GM08714 (cell line): ENCODE results near the gene CDON.

Experiments
- H3K4me3 ChIP-seq: fragments of 200-500 bp; sonication (Bioruptor generic); 2 replicates; pipeline ENCODE4 v1.5.1; 2014; ENCODE audit warnings: mild to moderate bottlenecking, low read length, inconsistent platforms
- ZNF274 ChIP-seq: IDR thresholded peaks from 2 replicates; pipeline ENCODE4 v1.6.1; 2012; ENCODE audit warnings: mild to moderate bottlenecking, low read depth, low read length

Gene CDON

DNA sequence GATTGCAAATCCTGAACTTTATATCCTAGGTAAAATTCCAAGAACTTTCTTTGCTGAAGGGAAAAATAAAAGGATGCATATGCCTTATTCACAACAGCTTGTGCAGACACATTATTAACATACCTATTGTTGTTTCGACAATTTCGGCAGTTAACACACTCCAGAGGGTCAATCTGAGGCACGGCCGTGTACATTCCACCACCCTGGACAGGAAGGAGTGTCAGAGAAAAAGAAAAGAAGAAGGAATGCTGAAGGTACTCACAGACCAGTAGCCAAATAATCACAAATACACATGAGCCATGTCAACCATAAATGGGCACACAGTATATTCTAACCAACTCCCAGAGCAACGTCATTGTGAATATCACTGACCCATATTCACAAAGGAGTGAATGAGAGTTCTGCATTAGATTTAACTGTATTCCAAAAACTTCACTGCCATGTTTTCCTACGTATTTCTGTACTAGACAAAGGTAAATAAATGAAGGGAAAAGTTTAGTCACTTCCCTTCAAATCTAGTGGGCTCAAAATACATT, 84.4 kb downstream of the CDON start:
- H3K4me3 ChIP-seq: no peak overlapping the region
- TF ChIP-seq ZNF274: no peak

DNA sequence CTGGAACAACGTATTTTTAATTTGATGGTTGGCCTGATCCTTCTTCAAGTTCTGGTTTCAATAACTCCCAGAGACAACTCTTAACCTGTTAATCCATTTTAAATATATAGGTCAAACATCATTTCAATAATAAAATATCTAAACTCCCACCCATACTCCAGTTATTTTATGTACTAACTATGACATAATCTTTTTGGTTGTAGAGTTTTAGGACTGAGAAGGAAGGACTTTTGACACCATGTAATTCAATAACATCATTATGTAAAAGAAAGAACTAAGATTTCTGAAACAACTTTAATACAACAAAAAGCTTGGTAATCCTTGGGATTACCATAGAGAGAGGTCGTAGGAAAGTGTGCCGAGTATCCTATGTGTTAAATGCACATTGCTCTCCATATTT, 85.3 kb downstream of the CDON start:
- TF ChIP-seq ZNF274: no peak
- no peak overlapping the region for H3K4me3 ChIP-seq

DNA sequence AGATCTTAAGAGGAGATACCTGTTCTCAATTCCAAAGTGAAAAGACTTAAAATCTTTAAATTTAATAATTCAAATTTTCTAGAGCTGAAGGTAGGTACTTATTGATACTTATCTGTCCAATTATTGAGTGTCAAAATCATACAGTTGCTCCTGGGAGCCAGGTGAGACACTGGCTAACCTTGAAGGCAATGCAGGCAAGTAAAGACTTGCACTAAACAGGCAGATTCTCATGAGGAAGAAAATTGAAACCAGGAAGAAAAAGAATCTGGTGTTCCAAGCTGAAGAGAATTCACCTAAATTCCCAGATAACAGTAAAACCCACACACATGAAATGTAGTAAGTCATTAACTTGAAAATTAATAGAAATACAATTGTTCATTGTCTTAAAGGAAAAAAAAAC, 86.5 kb downstream of the CDON start:
- no peak for TF ChIP-seq ZNF274
- no peak overlapping the region for H3K4me3 ChIP-seq

DNA sequence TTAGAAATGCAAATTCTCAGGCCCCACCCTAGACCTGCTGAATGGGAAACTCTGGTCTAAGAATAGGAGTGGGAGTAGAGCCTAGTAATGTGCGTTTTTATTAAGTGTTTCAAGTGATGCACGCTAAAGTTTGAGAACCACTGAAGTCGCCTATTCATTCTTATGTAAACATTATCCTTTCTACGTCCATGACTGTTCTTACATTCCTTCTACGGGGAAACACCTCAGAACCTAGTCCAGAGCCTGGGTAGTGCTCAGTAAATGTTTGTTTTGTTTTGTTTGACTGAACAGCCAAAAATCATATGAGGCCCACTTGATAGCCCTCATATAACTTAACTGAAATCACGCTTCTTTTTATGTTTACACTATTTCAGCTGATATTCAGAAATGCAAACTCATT, 87.0 kb downstream of the CDON start:
- no peak for TF ChIP-seq ZNF274
- no peak overlapping the region for H3K4me3 ChIP-seq

DNA sequence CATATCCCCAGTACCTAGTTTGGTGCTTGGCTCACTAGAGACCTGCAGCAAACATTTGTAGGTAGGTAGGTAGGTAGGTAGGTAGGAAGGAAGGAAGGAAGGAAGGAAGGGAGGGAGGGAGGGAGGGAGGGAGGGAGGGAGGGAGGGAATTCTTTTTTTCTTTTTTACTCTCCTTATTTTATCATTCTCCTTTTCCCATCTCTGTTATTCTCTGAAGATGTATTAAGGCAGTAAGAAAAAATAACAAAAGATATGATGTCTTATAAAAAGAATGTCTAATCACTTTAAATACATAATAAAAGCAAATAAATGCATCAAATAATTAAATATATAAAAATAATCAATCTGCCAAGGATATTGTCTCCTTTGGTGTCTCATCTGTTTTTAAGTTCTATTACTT, 88.4 kb downstream of the CDON start:
- no peak overlapping the region for H3K4me3 ChIP-seq
- no peak for TF ChIP-seq ZNF274

DNA sequence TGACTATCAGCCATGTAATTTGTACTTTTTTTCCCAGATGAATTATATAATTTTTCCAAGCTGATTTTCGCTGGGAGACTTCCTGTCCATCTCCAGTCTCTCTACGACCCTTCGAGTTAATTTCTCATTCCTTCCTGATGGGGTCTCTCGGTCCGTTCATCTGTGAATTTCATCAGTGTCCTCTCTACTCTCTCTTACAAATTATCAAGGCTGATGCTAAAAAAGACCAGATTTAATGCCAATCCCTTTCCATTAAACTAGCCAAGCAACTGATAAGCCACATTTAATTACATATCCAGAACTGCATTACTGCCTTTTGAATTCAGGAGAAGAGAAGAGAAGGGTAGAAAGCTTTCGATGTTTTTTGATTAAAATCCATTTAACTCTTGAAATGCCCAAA, 91.0 kb downstream of the CDON start:
- H3K4me3 ChIP-seq: no peak overlapping the region

DNA sequence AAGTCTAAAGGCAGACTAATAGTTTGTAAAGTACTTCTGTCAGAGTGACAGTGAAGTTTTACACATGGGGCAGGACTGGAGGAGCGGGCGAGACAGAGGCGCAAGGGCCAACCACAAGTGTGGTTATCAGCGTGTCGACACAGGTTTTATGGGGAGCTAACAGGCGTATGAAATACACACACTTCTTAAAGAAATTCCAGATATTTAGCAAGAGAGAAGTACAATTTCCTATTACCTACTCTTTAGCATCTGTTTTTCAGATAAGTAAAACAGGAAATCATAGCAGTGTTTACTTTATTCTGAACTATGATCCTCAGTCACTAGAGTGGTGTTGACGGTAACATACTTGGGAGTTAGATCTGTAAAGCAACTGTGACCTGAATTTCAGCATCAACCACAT, 94.3 kb downstream of the CDON start:
- H3K4me3 ChIP-seq: no peak overlapping the region
- no peak for TF ChIP-seq ZNF274

More for the DNA sequence above, 91.0 kb downstream of the CDON start:
- TF ChIP-seq ZNF274: no peak

DNA sequence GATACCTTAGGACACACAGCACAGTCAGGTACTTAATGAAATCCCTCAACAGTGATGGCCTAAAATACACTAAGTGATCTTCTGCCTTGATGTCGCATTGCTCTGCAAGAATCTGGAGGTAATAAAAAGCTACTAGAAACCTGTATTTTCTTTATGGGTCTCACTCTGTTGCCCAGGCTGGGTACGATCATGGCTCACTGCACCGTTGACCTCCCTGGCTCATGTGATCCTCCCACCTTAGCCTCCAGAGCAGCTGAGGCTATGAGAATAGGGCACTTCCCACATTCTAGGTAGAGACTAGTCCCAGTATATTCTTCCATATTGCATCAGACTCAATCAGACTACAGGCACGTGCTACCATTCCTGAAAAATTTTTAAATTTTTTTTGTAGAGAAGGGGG, 95.2 kb downstream of the CDON start:
- H3K4me3 ChIP-seq: no peak overlapping the region
- no peak for TF ChIP-seq ZNF274

DNA sequence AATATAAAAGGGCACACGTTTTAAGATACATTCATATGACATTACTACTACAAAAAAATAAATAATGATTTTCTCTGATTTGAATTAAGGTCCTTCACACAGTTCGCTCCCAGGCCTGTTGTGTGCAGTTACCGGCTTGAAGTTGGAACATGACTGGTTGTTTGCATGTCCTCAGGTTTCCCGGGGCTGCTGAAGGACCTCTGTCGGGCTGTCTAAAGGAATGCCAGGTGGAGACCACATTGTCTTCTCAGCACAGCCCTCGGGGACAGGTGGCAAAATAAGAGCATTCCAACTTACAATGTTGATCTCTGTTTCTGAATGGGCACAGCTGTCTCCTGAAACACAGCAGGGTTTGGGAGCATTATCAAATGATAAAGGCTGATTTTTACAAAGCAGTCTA, 101.9 kb downstream of the CDON start:
- no peak for TF ChIP-seq ZNF274
- H3K4me3 ChIP-seq: no peak overlapping the region

DNA sequence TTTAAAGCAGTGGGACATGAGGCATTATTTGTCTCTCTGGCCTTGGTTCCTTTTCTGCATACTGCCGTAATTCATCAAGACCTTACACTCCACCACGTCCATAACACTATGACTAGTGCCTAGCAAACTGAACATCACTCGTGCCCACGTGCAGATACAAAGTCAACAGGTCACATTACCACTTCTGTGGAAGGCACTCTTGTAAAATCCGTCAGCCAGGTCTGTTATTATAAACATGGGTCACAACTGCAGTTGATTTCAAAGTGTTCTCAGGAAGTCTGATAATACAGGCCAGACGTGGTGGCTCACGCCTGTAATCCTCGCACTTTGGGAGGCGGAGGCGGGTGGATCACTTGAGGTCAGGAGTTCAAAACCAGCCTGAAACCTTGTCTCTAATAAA, 102.7 kb downstream of the CDON start:
- H3K4me3 ChIP-seq: no peak overlapping the region
- no peak for TF ChIP-seq ZNF274

DNA sequence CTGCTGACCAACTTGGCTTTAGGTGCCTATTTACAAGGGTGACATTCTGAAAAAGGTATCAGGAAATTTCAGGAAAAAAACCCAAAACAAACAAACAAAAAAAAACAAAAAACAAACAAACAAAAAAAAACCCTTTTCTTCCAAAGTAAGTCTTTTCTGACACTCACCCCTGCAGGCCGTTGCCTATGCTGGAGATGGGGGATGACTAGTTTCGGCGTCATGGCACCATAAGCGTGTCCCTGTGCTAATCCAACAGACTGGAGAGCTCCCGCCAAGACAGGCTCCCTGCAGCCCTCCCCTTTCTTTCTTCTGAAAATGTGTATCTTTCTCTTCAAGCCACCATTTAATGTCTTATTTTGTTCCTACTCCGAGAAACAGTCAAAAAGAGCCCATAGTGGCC, 103.2 kb downstream of the CDON start:
- no peak overlapping the region for H3K4me3 ChIP-seq
- no peak for TF ChIP-seq ZNF274

DNA sequence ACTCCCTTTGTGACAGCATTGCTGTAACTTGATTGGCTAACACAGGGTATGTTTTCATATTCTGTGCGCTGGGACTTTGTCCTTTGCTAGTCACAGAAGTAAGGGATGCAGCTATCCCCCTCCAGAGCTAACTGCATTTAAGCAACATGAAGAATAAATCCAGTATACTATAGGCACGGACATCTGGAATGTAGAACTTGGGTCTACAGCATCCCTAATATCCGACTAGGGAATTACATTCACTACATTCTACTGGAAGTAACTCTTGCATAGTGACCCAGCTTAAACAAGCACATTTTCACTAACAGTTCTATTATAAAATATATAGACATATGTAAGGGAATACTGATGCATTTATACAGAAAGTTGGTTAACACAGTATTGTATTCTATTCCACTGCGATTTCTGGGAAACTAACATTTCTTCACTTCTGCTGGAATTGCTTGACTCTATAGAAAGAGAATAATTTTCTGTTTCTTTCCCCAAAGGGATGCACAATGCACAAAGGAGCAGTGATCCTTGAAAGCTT, 103.7 kb downstream of the CDON start:
- no peak for TF ChIP-seq ZNF274
- H3K4me3 ChIP-seq: no peak overlapping the region

DNA sequence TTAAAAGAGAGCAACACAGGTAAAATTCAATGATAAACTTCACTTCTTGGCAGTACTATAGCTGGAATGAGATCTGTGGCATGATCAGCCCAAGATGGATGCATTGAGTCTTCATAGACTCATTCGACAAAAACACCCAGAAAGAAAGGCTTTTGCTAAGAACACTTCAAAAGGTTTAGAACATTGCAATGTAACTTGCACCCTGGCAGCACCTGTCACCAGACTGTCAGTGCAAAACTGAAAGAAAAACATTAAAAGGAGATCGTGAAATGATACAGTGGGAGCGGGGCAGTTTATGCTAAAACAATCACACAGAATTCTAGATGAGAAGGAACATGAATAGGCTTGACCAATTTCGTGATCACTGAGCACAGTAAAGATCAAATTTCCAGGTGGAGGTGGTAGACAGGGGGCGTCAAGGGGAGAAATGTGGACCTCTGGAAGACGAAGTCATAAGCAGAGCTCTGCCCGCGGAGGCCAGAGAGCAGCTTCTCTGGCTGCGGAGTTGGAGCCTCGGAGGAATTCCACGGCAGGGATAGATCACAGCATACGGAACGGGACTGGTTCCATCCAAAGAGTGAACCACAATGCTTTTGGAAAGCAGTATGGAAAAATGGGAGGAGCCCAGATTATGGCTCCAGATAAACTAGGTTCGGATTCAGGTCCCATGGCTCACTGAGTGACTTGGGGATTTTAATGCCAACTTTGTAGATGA, 104.9 kb downstream of the CDON start:
- no peak overlapping the region for H3K4me3 ChIP-seq
- no peak for TF ChIP-seq ZNF274

DNA sequence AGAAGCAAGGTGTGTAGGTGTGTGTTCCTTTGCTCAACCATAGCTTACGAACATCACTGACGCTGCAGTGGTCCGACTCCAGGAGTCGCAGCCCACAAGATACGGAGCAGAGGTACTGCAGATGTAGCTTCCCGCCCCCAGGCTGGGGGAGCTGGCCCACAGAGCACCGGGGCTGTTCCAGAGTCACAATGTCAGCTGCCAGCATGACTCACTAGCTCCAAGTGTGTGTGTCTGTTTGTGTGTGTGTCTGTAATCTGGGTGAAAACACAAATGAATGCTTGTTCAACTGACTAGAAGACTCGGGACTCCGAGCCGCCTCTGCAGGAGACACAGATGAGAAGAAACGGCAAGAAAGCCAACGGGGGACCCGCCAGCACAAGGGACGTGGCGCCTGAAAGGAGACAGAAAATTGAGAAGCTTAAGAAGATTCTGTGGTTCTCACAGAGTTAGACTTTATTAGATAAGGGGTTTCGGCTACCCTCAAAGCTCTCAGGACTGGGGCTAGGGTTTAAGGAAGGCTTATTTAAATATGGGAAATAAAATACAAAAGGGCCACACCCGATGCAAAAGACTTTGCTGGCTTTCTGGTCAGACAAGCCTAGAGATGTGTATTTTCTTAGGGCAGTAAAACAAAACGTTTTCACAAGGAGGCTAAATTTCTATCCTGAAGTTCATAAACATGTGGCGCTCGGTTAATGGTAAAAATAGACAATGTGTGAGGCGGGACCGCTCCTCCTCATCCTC, 106.1 kb downstream of the CDON start:
- no peak overlapping the region for H3K4me3 ChIP-seq
- no peak for TF ChIP-seq ZNF274

DNA sequence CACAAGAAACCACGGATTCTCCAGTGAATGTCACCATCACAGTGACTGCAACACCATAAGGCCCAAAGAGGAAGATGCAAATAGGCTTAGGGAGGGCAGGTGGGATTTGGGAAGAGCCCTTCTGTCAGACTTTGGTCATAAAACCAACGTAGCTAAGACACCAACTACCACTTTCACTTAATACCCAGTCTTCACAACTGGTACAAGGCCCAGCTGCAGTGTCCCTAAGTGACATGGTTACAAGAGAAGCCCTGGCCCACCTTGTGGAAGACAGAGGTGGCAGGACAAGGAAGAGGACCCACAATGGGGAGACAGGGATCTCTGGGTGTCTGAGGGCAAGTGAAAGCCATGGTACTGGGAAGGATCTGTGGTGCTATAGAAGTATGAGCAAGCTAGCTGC, 106.8 kb downstream of the CDON start:
- no peak overlapping the region for H3K4me3 ChIP-seq
- TF ChIP-seq ZNF274: no peak

DNA sequence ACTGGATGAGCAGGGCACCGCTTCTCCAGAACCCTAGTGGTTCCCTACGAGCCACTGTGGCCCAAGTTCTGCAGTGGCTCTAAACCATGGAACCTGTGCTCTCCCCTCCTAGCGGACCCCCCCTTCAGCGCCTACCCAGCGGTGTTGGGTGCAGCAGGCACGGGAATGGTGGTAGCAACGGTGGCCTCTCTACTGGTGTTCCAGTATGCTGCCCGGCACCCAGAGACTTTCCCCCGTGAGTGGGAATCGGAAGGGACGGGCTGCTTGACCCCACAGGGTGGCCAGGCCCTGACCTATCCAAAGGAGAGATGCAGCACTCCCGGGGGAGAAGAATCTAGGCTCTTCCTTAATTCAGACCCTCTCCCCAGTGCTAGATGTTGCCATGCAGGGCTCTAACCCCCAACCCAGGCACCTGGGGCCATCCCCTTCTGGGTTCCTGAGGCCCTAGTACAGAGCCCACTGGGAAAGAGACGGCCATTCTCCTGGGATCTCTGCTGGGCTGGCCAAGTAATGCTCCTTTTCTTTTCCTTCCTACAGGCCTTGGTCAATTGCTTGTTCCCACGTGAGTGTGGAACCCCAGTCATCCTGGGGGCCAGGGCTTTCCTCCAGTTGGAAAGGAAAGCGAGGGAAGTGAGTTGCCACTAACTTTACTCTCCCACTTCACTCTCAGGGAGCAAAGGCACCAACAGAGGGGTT, 107.6 kb downstream of the CDON start:
- TF ChIP-seq ZNF274: no peak
- H3K4me3 ChIP-seq: no peak overlapping the region
